Keratinocyte (primary cell): ENCODE measurements around the gene TMEM61. TPM values are rescaled to one million over a fixed set of nuclear protein-coding genes. Genes with fewer than 3 reads are reported as not detected.

Source experiments
- DNase-seq: peaks from one replicate; pipeline ENCODE4 v3.0.0-alpha.2; 2011; ENCODE audit warnings: low read depth, missing footprints, low spot score
- FAIRE-seq: peaks from 2 replicates; lab custom pipeline; 2011; peaks lifted over from hg19 to GRCh38; lab: Jason Lieb, UNC
- H2AFZ ChIP-seq: 2 replicates; pipeline ENCODE4 v1.6.0; 2012; ENCODE audit warnings: low read length, control low read depth, inconsistent platforms; ENCODE audit not compliant: control insufficient read depth
- H3K27ac ChIP-seq: 2 replicates; pipeline ENCODE4 v1.5.1; 2011; ENCODE audit warnings: low read length; ENCODE audit not compliant: control insufficient read depth, insufficient read depth
- H3K27me3 ChIP-seq: 3 replicates; pipeline ENCODE4 v1.6.0; 2011; ENCODE audit warnings: low read length; ENCODE audit not compliant: control insufficient read depth, insufficient read depth; ENCODE audit errors: extremely low read depth
- H3K36me3 ChIP-seq, 2 experiments: 2 replicates in 1 of 2; 3 replicates in 1 of 2; pipeline ENCODE4 v1.5.1; 2011; ENCODE audit warnings: low read length in 2 of 2, mild to moderate bottlenecking in 1 of 2; ENCODE audit not compliant: control insufficient read depth in 2 of 2, insufficient read depth in 2 of 2; ENCODE audit errors: extremely low read depth in 1 of 2
- H3K4me1 ChIP-seq: 3 replicates; pipeline ENCODE4 v1.5.1; 2011; ENCODE audit warnings: low read length; ENCODE audit not compliant: control insufficient read depth, insufficient read depth; ENCODE audit errors: extremely low read depth
- H3K4me2 ChIP-seq: 3 replicates; pipeline ENCODE4 v1.6.0; 2011; ENCODE audit warnings: low read depth, low read length; ENCODE audit not compliant: control insufficient read depth, insufficient read depth; ENCODE audit errors: extremely low read depth
- H3K4me3 ChIP-seq, 3 experiments: fragments of 200-600 bp in 1 of 3; sonication (generic) in 1 of 3; 2 replicates in 2 of 3; 3 replicates in 1 of 3; pipeline ENCODE4 v1.5.1; 2011 to 2016; ENCODE audit warnings: low read length in 3 of 3, mild to moderate bottlenecking in 3 of 3, control low read depth in 2 of 3, inconsistent platforms in 1 of 3, low read depth in 1 of 3, mixed read lengths in 1 of 3, mixed run types in 1 of 3, moderate library complexity in 1 of 3; ENCODE audit not compliant: control insufficient read depth in 2 of 3, insufficient read depth in 2 of 3; ENCODE audit errors: extremely low read depth in 1 of 3
- H3K79me2 ChIP-seq: 2 replicates; pipeline ENCODE4 v1.6.0; 2012; ENCODE audit warnings: low read length; ENCODE audit not compliant: control insufficient read depth, insufficient read depth
- H3K9ac ChIP-seq: 3 replicates; pipeline ENCODE4 v1.6.0; 2011; ENCODE audit warnings: low read length; ENCODE audit not compliant: control insufficient read depth, insufficient read depth; ENCODE audit errors: extremely low read depth
- H3K9me1 ChIP-seq: 3 replicates; pipeline ENCODE4 v1.6.0; 2011; ENCODE audit warnings: low read length; ENCODE audit not compliant: control insufficient read depth, insufficient read depth; ENCODE audit errors: extremely low read depth
- H3K9me3 ChIP-seq: 2 replicates; pipeline ENCODE4 v1.5.1; 2012; ENCODE audit warnings: low read depth, low read length; ENCODE audit not compliant: control insufficient read depth
- H4K20me1 ChIP-seq: 3 replicates; pipeline ENCODE4 v1.6.0; 2011; ENCODE audit warnings: low read length; ENCODE audit not compliant: control insufficient read depth, insufficient read depth; ENCODE audit errors: extremely low read depth
- EZH2 ChIP-seq: IDR thresholded peaks from one replicate; pipeline ENCODE4 v1.6.1; 2012; ENCODE audit warnings: inconsistent platforms, mild to moderate bottlenecking, low read length, moderate library complexity
- dilution Hi-C: fragments of 300-500 bp; cut with MboI; formaldehyde crosslinking; loops from one replicate; pipeline ENCODE4 v1.7.0; 2020; ENCODE audit warnings: low sequenced_read_pairs; ENCODE audit not compliant: extremely low pct_ligation_motif_present
- polyA plus RNA-seq, 5 experiments: library from polyadenylated mRNA; depleted of rRNA in 3 of 5; stranded (reverse) in 3 of 5; stranded (forward) in 1 of 5; unstranded in 1 of 5; fragments of >200 nt; gene quantifications; 1 replicate in 1 of 5; 2 replicates in 3 of 5; 3 replicates in 1 of 5; pipeline versions ENCODE4 v1.2.1 to v1.2.3, GENCODE V29; 2011 to 2012; ENCODE audit warnings: missing spikeins in 2 of 5, low read depth in 1 of 5, low replicate concordance in 1 of 5
- TF ChIP-seq, protein P1 (sequence below), 3 experiments: IDR thresholded peaks in 1 of 3; conservative IDR thresholded peaks in 1 of 3; optimal IDR thresholded peaks in 1 of 3; 2 replicates in 2 of 3; 3 replicates in 1 of 3; pipeline versions ENCODE3 to v1.5.1; 2011; ENCODE audit warnings: low read length in 3 of 3, mild to moderate bottlenecking in 3 of 3, moderate library complexity in 2 of 3, control low read depth in 1 of 3, inconsistent platforms in 1 of 3; ENCODE audit not compliant: insufficient read depth in 2 of 3; ENCODE audit errors: extremely low read depth in 1 of 3

The TMEM61 gene
- polyA plus RNA-seq, 1 donor (not counting 4 experiments of a cell fraction or from before 2014, with no cell fraction given): 1.0 TPM

DNA sequence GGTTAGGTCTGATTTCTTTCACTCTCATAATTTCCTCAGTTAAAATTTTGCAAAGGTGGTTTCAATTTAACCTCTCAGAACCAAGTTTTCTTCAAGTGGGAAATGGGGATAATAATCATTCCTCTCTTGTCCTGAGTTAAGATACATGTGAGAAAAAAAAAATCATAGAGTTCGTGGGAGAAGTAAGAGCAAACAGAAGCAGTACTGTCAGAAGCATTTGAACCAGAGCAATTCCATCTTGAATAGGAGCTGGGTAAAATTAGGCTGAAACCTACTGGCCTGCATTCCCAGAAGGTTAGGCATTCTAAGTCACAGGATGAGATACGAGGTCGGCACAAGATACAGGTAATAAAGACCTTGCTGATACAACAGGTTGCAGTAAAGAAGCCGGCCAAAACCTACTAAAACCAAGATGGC is 28.6 kb upstream of the TMEM61 start:
- no peak overlapping the region for H3K4me3 ChIP-seq
- dilution Hi-C loops: no loop called here
- DNase-seq: no peak
- peaks cover 2% of the 10 kb centered on the region for H3K9me1 ChIP-seq
- H4K20me1 ChIP-seq: no peaks in the 10 kb centered on the region
- H3K79me2 ChIP-seq: no peaks in the 10 kb centered on the region
- no peak overlapping the region for H2AFZ ChIP-seq
- peaks cover 28% of the 10 kb centered on the region for H3K4me1 ChIP-seq
- TF ChIP-seq, protein P1, sequence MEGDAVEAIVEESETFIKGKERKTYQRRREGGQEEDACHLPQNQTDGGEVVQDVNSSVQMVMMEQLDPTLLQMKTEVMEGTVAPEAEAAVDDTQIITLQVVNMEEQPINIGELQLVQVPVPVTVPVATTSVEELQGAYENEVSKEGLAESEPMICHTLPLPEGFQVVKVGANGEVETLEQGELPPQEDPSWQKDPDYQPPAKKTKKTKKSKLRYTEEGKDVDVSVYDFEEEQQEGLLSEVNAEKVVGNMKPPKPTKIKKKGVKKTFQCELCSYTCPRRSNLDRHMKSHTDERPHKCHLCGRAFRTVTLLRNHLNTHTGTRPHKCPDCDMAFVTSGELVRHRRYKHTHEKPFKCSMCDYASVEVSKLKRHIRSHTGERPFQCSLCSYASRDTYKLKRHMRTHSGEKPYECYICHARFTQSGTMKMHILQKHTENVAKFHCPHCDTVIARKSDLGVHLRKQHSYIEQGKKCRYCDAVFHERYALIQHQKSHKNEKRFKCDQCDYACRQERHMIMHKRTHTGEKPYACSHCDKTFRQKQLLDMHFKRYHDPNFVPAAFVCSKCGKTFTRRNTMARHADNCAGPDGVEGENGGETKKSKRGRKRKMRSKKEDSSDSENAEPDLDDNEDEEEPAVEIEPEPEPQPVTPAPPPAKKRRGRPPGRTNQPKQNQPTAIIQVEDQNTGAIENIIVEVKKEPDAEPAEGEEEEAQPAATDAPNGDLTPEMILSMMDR (optimal IDR thresholded peaks at IDR 0.05 in 1 of 3, IDR thresholded peaks at IDR 0.05 in 1 of 3, conservative IDR thresholded peaks at IDR 0.05 in 1 of 3; ENCODE audit: extremely low read depth in 1 of 3, insufficient read depth in 2 of 3, low read length in 3 of 3): no peak
- no peak for TF ChIP-seq EZH2
- no peaks in the 10 kb centered on the region for H3K9me3 ChIP-seq
- no peaks in the 10 kb centered on the region for H3K27me3 ChIP-seq
- no peak overlapping the region for H3K4me2 ChIP-seq
- no peak overlapping the region for H3K9ac ChIP-seq
- no peak overlapping the region for H3K27ac ChIP-seq
- FAIRE-seq: no peak
- H3K36me3 ChIP-seq: no peaks in the 10 kb centered on the region

DNA sequence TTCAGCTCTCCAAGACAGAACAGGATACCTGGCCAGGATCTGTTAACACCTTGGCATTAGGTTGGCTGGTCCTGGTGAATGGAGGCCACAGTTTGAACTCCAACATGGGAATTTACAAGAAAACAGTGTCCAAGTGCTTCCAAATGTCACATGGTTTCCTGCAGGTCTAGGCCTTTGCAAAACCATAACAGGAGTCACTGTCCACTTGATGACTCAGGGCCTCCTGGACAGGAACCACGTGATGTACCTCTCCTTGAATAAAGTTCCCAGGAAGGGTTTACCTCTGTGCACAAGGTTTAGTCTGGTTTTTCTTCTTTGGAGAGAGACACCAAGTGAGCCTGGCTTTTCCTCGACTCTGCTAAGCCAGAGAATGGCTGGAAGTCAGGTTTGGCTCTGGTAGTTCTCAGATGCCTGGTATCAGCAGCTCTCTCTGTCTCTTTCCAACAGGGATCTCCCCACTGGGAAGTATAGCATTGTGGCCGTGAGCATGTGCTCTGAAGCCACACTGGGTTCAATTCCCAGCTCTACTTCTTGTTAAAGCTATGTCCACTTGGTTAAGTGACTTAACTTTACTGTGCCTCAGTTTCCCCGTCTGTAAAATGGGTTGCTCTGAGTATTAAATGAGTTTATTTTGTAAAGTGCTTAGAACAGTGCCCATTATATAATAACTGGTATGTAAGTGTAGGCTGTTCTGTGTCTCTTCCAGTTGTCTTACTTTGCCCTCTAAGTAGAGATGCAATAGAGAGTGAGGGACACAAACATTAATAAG is 27.3 kb upstream of the TMEM61 start:
- Histone ChIP-seq H3K27ac (no peak overlapping the region), H3K4me2 (no peak overlapping the region), H3K36me3 (no peaks in the 10 kb centered on the region), H3K9me3 (peaks cover 4% of the 10 kb centered on the region), H2AFZ (no peak overlapping the region), H3K27me3 (no peaks in the 10 kb centered on the region), H3K9ac (no peak overlapping the region), H3K9me1 (peaks cover 2% of the 10 kb centered on the region), H3K79me2 (no peaks in the 10 kb centered on the region), H3K4me3 (no peak overlapping the region), H4K20me1 (no peaks in the 10 kb centered on the region), H3K4me1 (peaks cover 28% of the 10 kb centered on the region)
- DNase-seq (no peak), FAIRE-seq (no peak)
- dilution Hi-C loops: no loop called here
- TF ChIP-seq EZH2: no peak
- TF ChIP-seq, protein P1 (optimal IDR thresholded peaks at IDR 0.05 in 1 of 3, IDR thresholded peaks at IDR 0.05 in 1 of 3, conservative IDR thresholded peaks at IDR 0.05 in 1 of 3; ENCODE audit: extremely low read depth in 1 of 3, insufficient read depth in 2 of 3, low read length in 3 of 3): no peak
